HepG2 (cell line): ENCODE data around the gene PSMB4.

Source experiments
- CBFB ChIP-seq: sonication (generic); formaldehyde crosslinking; IDR thresholded peaks from 2 replicates; pipeline ENCODE4 v1.4.0; 2020; ENCODE audit warnings: missing genetic modification reagents
- CTCF ChIP-seq: sonication (generic); formaldehyde crosslinking; IDR thresholded peaks from 2 replicates; pipeline ENCODE4 v1.5.0; 2020; ENCODE audit warnings: mild to moderate bottlenecking, missing genetic modification reagents, moderate library complexity
- ELF1 ChIP-seq: sonication (generic); formaldehyde crosslinking; IDR thresholded peaks from 2 replicates; pipeline ENCODE4 v1.4.0; 2020; ENCODE audit warnings: missing genetic modification reagents
- SNAPC5 ChIP-seq: sonication (generic); formaldehyde crosslinking; IDR thresholded peaks from 2 replicates; pipeline ENCODE4 v1.8.1; 2023; ENCODE audit warnings: mild to moderate bottlenecking, missing genetic modification reagents, borderline replicate concordance
- SRF ChIP-seq: IDR thresholded peaks from 2 replicates; pipeline ENCODE4 v1.6.1; 2011; ENCODE audit warnings: mild to moderate bottlenecking, low read depth, low read length, moderate library complexity
- ZNF354B ChIP-seq: sonication (generic); formaldehyde crosslinking; IDR thresholded peaks from 2 replicates; pipeline ENCODE4 v1.8.0; 2022; ENCODE audit warnings: mild to moderate bottlenecking, missing genetic modification reagents
- ZNF703 ChIP-seq: sonication (generic); formaldehyde crosslinking; IDR thresholded peaks from 2 replicates; pipeline ENCODE4 v1.5.1; 2020; ENCODE audit warnings: missing genetic modification reagents, mild to moderate bottlenecking, moderate library complexity, borderline replicate concordance

GRCh38 chr1:151371370-151372057, 27.9 kb upstream of the PSMB4 start:
- no peak for TF ChIP-seq SRF
- no peak for TF ChIP-seq CTCF
- TF ChIP-seq CBFB (CRISPR knock-in tag) = no peak
- TF ChIP-seq ELF1 (CRISPR knock-in tag) = no peak
- no peak for TF ChIP-seq ZNF703 (CRISPR knock-in tag)
- no peak for TF ChIP-seq ZNF354B (CRISPR knock-in tag)
- no peak for TF ChIP-seq SNAPC5 (CRISPR knock-in tag)
